ENCODE results near the gene L3MBTL1. TPM values are rescaled to one million over a fixed set of nuclear protein-coding genes. Genes with fewer than 3 reads are reported as not detected.

The L3MBTL1 gene
- total RNA-seq, 1 experiment from 2014 or later = 24.9 TPM

- no peak for TF ChIP-seq TCF7L2 (IDR thresholded peaks at IDR 0.05; ENCODE audit: low read depth, low read length)
- no peak for TF ChIP-seq POLR2AphosphoS5 (IDR thresholded peaks at IDR 0.05; ENCODE audit: low read depth, low read length)
- TF ChIP-seq REST (IDR thresholded peaks at IDR 0.05; ENCODE audit: insufficient read depth in 1 of 2, low read depth in 2 of 2, low read length in 1 of 2) = no peak
- TF ChIP-seq SIN3A (IDR thresholded peaks at IDR 0.05; ENCODE audit: borderline replicate concordance, insufficient read depth, low read depth, low read length) = no peak
- no peak for TF ChIP-seq CTCF (IDR thresholded peaks at IDR 0.05)
- BruUV-seq (replicated peaks) = no TSS peak
These were observed 32.6 kb downstream of the L3MBTL1 start for GRCh38 chr20:43539975-43540672.

GRCh38 chr20:43540673-43541060, 33.2 kb downstream of the L3MBTL1 start:
- no peak for DNase-seq (ENCODE audit: low read depth, low spot score)
- intact Hi-C loops (cut with micrococcal nuclease; ENCODE audit: unreplicated experiment) = loop anchor here (10.0 kb wide), 1 partner anchor 154 kb away; no protein-coding TSS in a partner anchor

More at GRCh38 chr20:43539975-43540672, 32.6 kb downstream of the L3MBTL1 start:
- in situ Hi-C loops (cut with HindIII; ENCODE audit: low pct_unique_long_range_greater_than_20kb, low sequenced_read_pairs) (no loop called here), intact Hi-C loops (cut with micrococcal nuclease; ENCODE audit: unreplicated experiment) (loop anchor here (10.0 kb wide), 1 partner anchor 155 kb away; no protein-coding TSS in a partner anchor)
- no peaks in the 10 kb centered on the region for H3K27me3 ChIP-seq (ENCODE audit: control insufficient read depth, insufficient read depth, low read length)
- ChIA-PET POLR2A (no interaction called here), CTCF (interaction anchor here (0.6 kb wide), 1 partner anchor 208 kb away, joined by 4 read pairs; no protein-coding TSS in a partner anchor)
- no peak for DNase-seq (ENCODE audit: low read depth, low spot score)
- no peak overlapping the region for H3K4me3 ChIP-seq (ENCODE audit: low read depth in 2 of 2, low read length in 2 of 2)
- H3K9me3 ChIP-seq (ENCODE audit: control insufficient read depth, insufficient read depth, low read depth, low read length) = no peaks in the 10 kb centered on the region
- no peaks in the 10 kb centered on the region for H3K4me1 ChIP-seq (ENCODE audit: control insufficient read depth, insufficient read depth, low read length)
- ATAC-seq = no peak
- H3K27ac ChIP-seq (ENCODE audit: low read length) = no peak overlapping the region
- H3K36me3 ChIP-seq (ENCODE audit: control insufficient read depth, insufficient read depth, low read length) = no peaks in the 10 kb centered on the region; the same call in 1 of the 2 replicates

More at GRCh38 chr20:43540673-43541060, 33.2 kb downstream of the L3MBTL1 start:
- TF ChIP-seq CTCF (IDR thresholded peaks at IDR 0.05) (no peak), REST (IDR thresholded peaks at IDR 0.05; ENCODE audit: insufficient read depth in 1 of 2, low read depth in 2 of 2, low read length in 1 of 2) (no peak), SIN3A (IDR thresholded peaks at IDR 0.05; ENCODE audit: borderline replicate concordance, insufficient read depth, low read depth, low read length) (no peak), POLR2AphosphoS5 (IDR thresholded peaks at IDR 0.05; ENCODE audit: low read depth, low read length) (no peak), TCF7L2 (IDR thresholded peaks at IDR 0.05; ENCODE audit: low read depth, low read length) (no peak)
- ChIA-PET POLR2A (no interaction called here), CTCF (no interaction called here)
- BruUV-seq (replicated peaks) = no TSS peak
- Histone ChIP-seq H3K4me1 (ENCODE audit: control insufficient read depth, insufficient read depth, low read length) (no peaks in the 10 kb centered on the region), H3K9me3 (ENCODE audit: control insufficient read depth, insufficient read depth, low read depth, low read length) (no peaks in the 10 kb centered on the region), H3K27me3 (ENCODE audit: control insufficient read depth, insufficient read depth, low read length) (no peaks in the 10 kb centered on the region), H3K27ac (ENCODE audit: low read length) (no peak overlapping the region), H3K36me3 (ENCODE audit: control insufficient read depth, insufficient read depth, low read length) (no peaks in the 10 kb centered on the region; the same call in 1 of the 2 replicates), H3K4me3 (ENCODE audit: low read depth in 2 of 2, low read length in 2 of 2) (no peak overlapping the region)
- ATAC-seq = no peak
- in situ Hi-C loops (cut with HindIII; ENCODE audit: low pct_unique_long_range_greater_than_20kb, low sequenced_read_pairs) = no loop called here

Measured in Panc1 (cell line).